Measurements from ENCODE around the gene MAML1. TPM values are rescaled to one million over a fixed set of nuclear protein-coding genes. Genes with fewer than 3 reads are reported as not detected.

The MAML1 gene
- total RNA-seq, 1 experiment from 2014 or later, result 34.0 TPM

GRCh38 chr5:179697993-179698934 lies 34.4 kb upstream of the MAML1 start:
- Histone ChIP-seq H3K9me2 (ENCODE audit: insufficient read depth) (no peaks in the 10 kb centered on the region), H2AFZ (peak overlapping the region; percentile 77), H3K27me3 (ENCODE audit: insufficient read depth, low read depth) (no peaks in the 10 kb centered on the region), H3K9me3 (ENCODE audit: insufficient read depth, low read depth) (no peaks in the 10 kb centered on the region), H3K4me1 (replicated peaks; ENCODE audit: insufficient read depth) (peaks cover 25% of the 10 kb centered on the region), H3K79me2 (ENCODE audit: low read depth) (peaks cover 50% of the 10 kb centered on the region), H3F3A (ENCODE audit: insufficient read depth, low read depth) (peaks cover under 1% of the 10 kb centered on the region; the same call in 1 of the 2 replicates), H4K20me1 (ENCODE audit: insufficient read depth) (peaks cover 36% of the 10 kb centered on the region), H3K36me3 (ENCODE audit: low read depth) (peaks cover 14% of the 10 kb centered on the region), H3K4me3 (peak overlapping the region; percentile 89), H3K27ac (peak overlapping the region; percentile 91), H3K4me2 (peak overlapping the region; percentile 90)
- ChIA-PET POLR2A (ENCODE audit: unreplicated experiment) (interaction anchor here (0.6 kb wide), 1 partner anchor 75 kb away, joined by 4 read pairs; the partner anchor contains the start of gene HNRNPH1), CTCF (no interaction called here)
- intact Hi-C loops (cut with micrococcal nuclease; ENCODE audit: unreplicated experiment), result loop anchor here (1.0 to 2.0 kb wide), 4 partner anchors 20 to 139 kb away; partner anchors contain the start of genes HNRNPH1 and MAML1
- peak; percentile 96 to 100 for DNase-seq
- TSS peak; percentile 72 for BruUV-seq (replicated peaks)
- TF ChIP-seq, protein P1, sequence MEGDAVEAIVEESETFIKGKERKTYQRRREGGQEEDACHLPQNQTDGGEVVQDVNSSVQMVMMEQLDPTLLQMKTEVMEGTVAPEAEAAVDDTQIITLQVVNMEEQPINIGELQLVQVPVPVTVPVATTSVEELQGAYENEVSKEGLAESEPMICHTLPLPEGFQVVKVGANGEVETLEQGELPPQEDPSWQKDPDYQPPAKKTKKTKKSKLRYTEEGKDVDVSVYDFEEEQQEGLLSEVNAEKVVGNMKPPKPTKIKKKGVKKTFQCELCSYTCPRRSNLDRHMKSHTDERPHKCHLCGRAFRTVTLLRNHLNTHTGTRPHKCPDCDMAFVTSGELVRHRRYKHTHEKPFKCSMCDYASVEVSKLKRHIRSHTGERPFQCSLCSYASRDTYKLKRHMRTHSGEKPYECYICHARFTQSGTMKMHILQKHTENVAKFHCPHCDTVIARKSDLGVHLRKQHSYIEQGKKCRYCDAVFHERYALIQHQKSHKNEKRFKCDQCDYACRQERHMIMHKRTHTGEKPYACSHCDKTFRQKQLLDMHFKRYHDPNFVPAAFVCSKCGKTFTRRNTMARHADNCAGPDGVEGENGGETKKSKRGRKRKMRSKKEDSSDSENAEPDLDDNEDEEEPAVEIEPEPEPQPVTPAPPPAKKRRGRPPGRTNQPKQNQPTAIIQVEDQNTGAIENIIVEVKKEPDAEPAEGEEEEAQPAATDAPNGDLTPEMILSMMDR (conservative IDR thresholded peaks at IDR 0.05), result no peak
- no peak for TF ChIP-seq EZH2 (IDR thresholded peaks at IDR 0.05; ENCODE audit: low read depth)

GRCh38 chr5:179698935-179699615 lies 33.5 kb upstream of the MAML1 start, which contains the start of gene CANX:
CANX (plus strand) TSS chr5:179698967; CDS start chr5:179705682, 6,715 bp downstream.
- POLR2A ChIA-PET (ENCODE audit: unreplicated experiment), result no interaction called here
- DNase-seq, result no peak
- intact Hi-C loops (cut with micrococcal nuclease; ENCODE audit: unreplicated experiment), result loop anchor here (1.0 to 2.0 kb wide), 5 partner anchors 21 to 148 kb away; partner anchors contain the start of genes HNRNPH1 and MAML1

More at GRCh38 chr5:179698935-179699615, 33.5 kb upstream of the MAML1 start, which contains the start of gene CANX:
- Histone ChIP-seq H3K4me2 (peak within 1 kb of the TSS; percentile 90), H3F3A (ENCODE audit: insufficient read depth, low read depth) (peaks cover 7% of the 10 kb centered on the region; the same call in 1 of the 2 replicates), H3K9me3 (ENCODE audit: insufficient read depth, low read depth) (no peaks in the 10 kb centered on the region), H3K4me1 (replicated peaks; ENCODE audit: insufficient read depth) (peaks cover 25% of the 10 kb centered on the region), H4K20me1 (ENCODE audit: insufficient read depth) (peaks cover 44% of the 10 kb centered on the region), H3K4me3 (peak within 1 kb of the TSS; percentile 89), H3K27ac (peak within 1 kb of the TSS; percentile 91), H3K27me3 (ENCODE audit: insufficient read depth, low read depth) (no peaks in the 10 kb centered on the region), H3K79me2 (ENCODE audit: low read depth) (peaks cover 58% of the 10 kb centered on the region), H3K9me2 (ENCODE audit: insufficient read depth) (no peaks in the 10 kb centered on the region), H3K36me3 (ENCODE audit: low read depth) (peaks cover 22% of the 10 kb centered on the region), H2AFZ (peak within 1 kb of the TSS; percentile 77)
- CTCF ChIA-PET, result no interaction called here
- BruUV-seq (replicated peaks), result TSS peak; percentile 38
- TF ChIP-seq EZH2 (IDR thresholded peaks at IDR 0.05; ENCODE audit: low read depth), result no peak
- TF ChIP-seq, protein P1 (conservative IDR thresholded peaks at IDR 0.05), result no peak

Measured in PC-9 (cell line).